Upper lobe of left lung (tissue), 6 donors: ENCODE data around the gene TMEM123. TPM values are rescaled to one million over a fixed set of nuclear protein-coding genes. Genes with fewer than 3 reads are reported as not detected.
"Not testable (repeated sequence)": the region's sequence is repeated elsewhere in the genome, so short reads cannot be mapped to it uniquely, and the experiment has no call there.

ENCODE experiments used
- ATAC-seq, 2 donors: fragments of 200-7000 bp; cut with Tn5 transposase; one replicate each; pipeline ENCODE4 v1.9.1; 2022; ENCODE audit warnings: mild to moderate bottlenecking in 2 of 2, moderate library complexity in 2 of 2; ENCODE audit not compliant: low FRiP score in 2 of 2
- DNase-seq, 2 donors: peaks; one replicate each; pipeline ENCODE4 v3.0.0-alpha.2; 2019 to 2020
- H3K27ac ChIP-seq, 4 donors: fragments of 200-600 bp; sonication (generic); one replicate each; pipeline ENCODE4 v1.5.1; 2016 to 2019
- H3K27me3 ChIP-seq, 4 donors: fragments of 200-600 bp; sonication (generic); one replicate each; pipeline ENCODE4 v1.5.1; 2017 to 2019
- H3K36me3 ChIP-seq, 4 donors: fragments of 200-600 bp; sonication (generic); one replicate each; pipeline ENCODE4 v1.5.1; 2016 to 2019
- H3K4me1 ChIP-seq, 4 donors: fragments of 200-600 bp; sonication (generic); one replicate each; pipeline ENCODE4 v1.5.1; 2018 to 2019
- H3K4me3 ChIP-seq, 4 donors: fragments of 200-600 bp; sonication (generic); one replicate each; pipeline ENCODE4 v1.5.1; 2017 to 2019; ENCODE audit warnings: mild to moderate bottlenecking in 2 of 4, moderate library complexity in 1 of 4
- H3K9me3 ChIP-seq, 4 donors: fragments of 200-600 bp; sonication (generic); one replicate each; pipeline ENCODE4 v1.5.1; 2018 to 2019
- EP300 ChIP-seq, 4 donors: sonication (generic); formaldehyde crosslinking; IDR thresholded peaks; one replicate each; pipeline ENCODE4 v1.5.1; 2017; ENCODE audit warnings: antibody characterized with exemption in 4 of 4, control low read depth in 2 of 4
- POLR2A ChIP-seq, 4 donors: fragments of 450-650 bp; IDR thresholded peaks; one replicate each; pipeline ENCODE4 v1.5.1; 2016 to 2017; ENCODE audit warnings: antibody characterized with exemption in 4 of 4, mild to moderate bottlenecking in 2 of 4
- POLR2AphosphoS5 ChIP-seq, 2 donors: sonication (generic); formaldehyde crosslinking; IDR thresholded peaks; one replicate each; pipeline ENCODE4 v1.5.1; 2017; ENCODE audit warnings: antibody characterized with exemption in 2 of 2
- WGBS, 2 donors: methylation state at CpG; one replicate each; pipeline ENCODE4 v1.1.5; 2017 to 2018; 5-methylcytosine and 5-hydroxymethylcytosine counted together
- total RNA-seq, 6 donors: library from RNA; depleted of rRNA in 4 of 6; stranded (reverse); fragments of >200 nt in 4 of 6; gene quantifications; one replicate each; pipeline versions ENCODE4 v1.1.0 to v1.2.1, GENCODE V29; 2016 to 2021
- TF ChIP-seq, protein P1 (sequence below), 6 experiments: fragments of 450-650 bp in 4 of 6; fragments of 200-600 bp in 2 of 6; sonication (generic) in 2 of 6; IDR thresholded peaks; one replicate each; pipeline ENCODE4 v1.5.1; 2016 to 2019; ENCODE audit warnings: antibody characterized with exemption in 6 of 6
- donor health status: DM: no; HTN: no; CAD: no; lungs with moderate emphysema.
- donor health status: DM: no; HTN: yes; CAD: no; lungs with severe emphysema.

TMEM123 gene
- total RNA-seq, 6 donors from 2014 or later, result 55.5 to 200 (median 121) TPM

DNA sequence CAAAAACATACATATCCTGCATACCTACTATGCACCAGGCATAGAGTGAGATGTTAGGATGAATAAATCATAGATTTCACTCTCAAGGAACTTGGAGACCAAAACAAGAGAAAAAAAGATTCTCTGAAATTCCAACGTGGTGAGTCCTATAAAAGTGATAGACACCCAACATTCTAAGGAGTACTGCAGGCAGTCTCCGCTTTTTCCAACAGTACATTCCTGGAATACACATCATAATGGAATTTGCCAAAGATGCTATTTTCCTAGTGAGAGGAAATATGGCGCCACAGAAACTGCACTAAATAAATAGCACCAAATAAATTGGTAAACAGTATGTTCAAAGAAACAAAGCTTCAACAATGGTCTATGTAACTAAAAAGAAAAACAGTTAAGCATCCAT is 6.0 kb downstream of the TMEM123 start:
- no peak for ATAC-seq
- Histone ChIP-seq H3K4me1 (peaks cover 30 to 38% (median 34%) of the 10 kb centered on the region in 4 donors), H3K9me3 (no peaks in the 10 kb centered on the region), H3K4me3 (no peak overlapping the region), H3K36me3 (peaks cover 0 to 22% (median 0%) of the 10 kb centered on the region in 4 donors), H3K27me3 (no peaks in the 10 kb centered on the region), H3K27ac (no peak overlapping the region)
- TF ChIP-seq EP300 (IDR thresholded peaks at IDR 0.05) (no peak), POLR2A (IDR thresholded peaks at IDR 0.05) (no peak), POLR2AphosphoS5 (IDR thresholded peaks at IDR 0.05) (no peak)
- TF ChIP-seq, protein P1, sequence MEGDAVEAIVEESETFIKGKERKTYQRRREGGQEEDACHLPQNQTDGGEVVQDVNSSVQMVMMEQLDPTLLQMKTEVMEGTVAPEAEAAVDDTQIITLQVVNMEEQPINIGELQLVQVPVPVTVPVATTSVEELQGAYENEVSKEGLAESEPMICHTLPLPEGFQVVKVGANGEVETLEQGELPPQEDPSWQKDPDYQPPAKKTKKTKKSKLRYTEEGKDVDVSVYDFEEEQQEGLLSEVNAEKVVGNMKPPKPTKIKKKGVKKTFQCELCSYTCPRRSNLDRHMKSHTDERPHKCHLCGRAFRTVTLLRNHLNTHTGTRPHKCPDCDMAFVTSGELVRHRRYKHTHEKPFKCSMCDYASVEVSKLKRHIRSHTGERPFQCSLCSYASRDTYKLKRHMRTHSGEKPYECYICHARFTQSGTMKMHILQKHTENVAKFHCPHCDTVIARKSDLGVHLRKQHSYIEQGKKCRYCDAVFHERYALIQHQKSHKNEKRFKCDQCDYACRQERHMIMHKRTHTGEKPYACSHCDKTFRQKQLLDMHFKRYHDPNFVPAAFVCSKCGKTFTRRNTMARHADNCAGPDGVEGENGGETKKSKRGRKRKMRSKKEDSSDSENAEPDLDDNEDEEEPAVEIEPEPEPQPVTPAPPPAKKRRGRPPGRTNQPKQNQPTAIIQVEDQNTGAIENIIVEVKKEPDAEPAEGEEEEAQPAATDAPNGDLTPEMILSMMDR (IDR thresholded peaks at IDR 0.05), result no peak
- 73 to 76% methylated on average over 3 of the region's 3 CpGs for WGBS, 2 donors
- DNase-seq, result no peak

DNA sequence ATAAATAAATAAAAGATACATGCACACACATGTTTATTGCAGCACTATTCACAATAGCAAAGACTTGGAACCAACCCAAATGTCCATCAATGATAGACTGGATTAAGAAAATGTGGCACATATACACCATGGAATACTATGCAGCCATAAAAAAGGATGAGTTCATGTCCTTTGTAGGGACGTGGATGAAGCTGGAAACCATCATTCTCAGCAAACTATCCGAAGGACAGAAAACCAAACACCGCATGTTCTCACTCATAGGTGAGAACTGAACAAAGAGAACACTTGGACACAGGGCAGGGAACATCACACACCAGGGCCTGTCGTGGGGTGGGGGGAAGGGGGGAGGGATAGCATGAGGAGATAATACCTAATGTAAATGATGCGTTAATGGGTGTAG is 7.9 kb downstream of the TMEM123 start:
- Histone ChIP-seq H3K4me1 (peaks cover 12 to 27% (median 24%) of the 10 kb centered on the region in 4 donors), H3K36me3 (peaks cover 0 to 22% (median 0%) of the 10 kb centered on the region in 4 donors)
- WGBS, 2 donors, result 97 to 98% methylated on average over 5 of the region's 5 CpGs
- not testable (repeated sequence) for H3K9me3 ChIP-seq, ATAC-seq, DNase-seq, H3K4me3 ChIP-seq, H3K27ac ChIP-seq, H3K27me3 ChIP-seq

DNA sequence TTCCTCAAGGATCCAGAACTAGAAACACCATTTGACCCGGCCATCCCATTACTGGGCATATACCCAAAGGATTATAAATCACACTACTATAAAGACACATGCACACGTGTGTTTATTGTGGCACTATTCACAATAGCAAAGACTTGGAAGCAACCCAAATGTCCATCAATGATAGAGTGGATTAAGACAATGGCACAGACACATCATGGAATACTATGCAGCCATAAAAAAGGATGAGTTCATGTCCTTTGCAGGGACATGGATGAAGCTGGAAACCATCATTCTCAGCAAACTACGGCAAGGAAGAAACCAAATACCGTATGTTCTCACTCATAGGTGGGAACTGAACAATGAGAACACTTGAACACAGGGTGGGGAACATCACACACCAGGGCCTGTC is 8.4 kb downstream of the TMEM123 start:
- Histone ChIP-seq H3K36me3 (peaks cover 0 to 22% (median 0%) of the 10 kb centered on the region in 4 donors), H3K4me1 (peaks cover 9 to 22% (median 19%) of the 10 kb centered on the region in 4 donors)
- H3K4me3 ChIP-seq, H3K27ac ChIP-seq, ATAC-seq, H3K27me3 ChIP-seq, DNase-seq, H3K9me3 ChIP-seq: not testable (repeated sequence)
- 85 to 91% methylated on average over 4 of the region's 4 CpGs for WGBS, 2 donors

DNA sequence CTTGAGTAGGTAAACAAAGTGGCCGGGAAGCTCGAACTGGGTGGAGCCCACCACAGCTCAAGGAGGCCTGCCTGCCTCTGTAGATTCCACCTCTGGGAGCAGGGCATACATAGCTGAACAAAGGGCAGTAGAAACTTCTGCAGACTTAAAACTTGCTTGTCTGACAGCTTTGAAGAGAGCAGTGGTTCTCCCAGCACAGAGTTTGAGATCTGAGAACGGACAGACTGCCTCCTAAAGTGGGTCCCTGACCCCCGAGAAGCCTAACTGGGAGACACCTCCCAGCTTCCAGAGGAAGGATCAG is 13.6 kb downstream of the TMEM123 start:
- H3K4me3 ChIP-seq, DNase-seq, H3K36me3 ChIP-seq, ATAC-seq, H3K27me3 ChIP-seq, H3K9me3 ChIP-seq: not testable (repeated sequence)
- H3K27ac ChIP-seq, result peak overlapping the region in 1 of 4 donors; percentile 4
- H3K4me1 ChIP-seq, result peaks cover 6 to 15% (median 10%) of the 10 kb centered on the region in 4 donors
- WGBS, 2 donors, result 50 to 58% methylated on average over 3 to 4 of the region's 4 CpGs

DNA sequence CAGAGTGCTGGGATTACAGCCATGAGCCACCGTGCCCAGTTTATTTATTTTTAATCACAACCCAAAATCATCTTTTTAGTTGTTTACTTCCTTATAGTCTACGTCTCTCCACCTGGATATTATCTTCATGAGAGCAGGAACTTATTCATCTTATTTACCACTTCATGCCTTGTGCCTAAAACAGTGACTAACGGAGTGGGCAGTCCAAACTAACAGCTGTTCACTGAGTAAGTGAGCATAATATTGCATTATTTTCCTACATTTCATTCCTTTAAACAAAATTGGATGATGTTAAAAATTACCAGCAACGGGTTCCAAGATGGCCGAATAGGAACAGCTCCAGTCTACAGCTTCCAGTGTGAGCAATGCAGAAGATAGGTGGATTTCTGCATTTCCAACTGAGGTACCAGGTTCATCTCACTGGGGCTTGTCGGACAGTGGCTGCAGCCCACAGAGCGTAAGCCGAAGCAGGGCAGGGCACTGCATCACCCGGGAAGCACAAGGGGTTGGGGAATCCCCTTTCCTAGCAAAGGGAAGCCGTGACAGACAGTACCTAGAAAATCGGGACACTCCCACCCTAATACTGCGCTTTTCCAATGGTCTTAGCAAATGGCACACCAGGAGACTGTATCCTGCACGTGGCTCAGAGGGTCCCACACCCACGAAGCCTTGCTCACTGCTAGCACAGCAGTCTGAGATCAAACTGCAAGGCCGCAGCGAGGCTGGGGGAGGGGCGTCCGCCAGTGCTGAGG is 14.1 kb downstream of the TMEM123 start:
- no peak overlapping the region for H3K4me3 ChIP-seq
- H3K9me3 ChIP-seq, result no peaks in the 10 kb centered on the region
- H3K4me1 ChIP-seq, result peaks cover 6 to 15% (median 10%) of the 10 kb centered on the region in 4 donors
- H3K27ac ChIP-seq, result peak overlapping the region in 1 of 4 donors; percentile 4
- TF ChIP-seq POLR2AphosphoS5 (IDR thresholded peaks at IDR 0.05) (no peak), POLR2A (IDR thresholded peaks at IDR 0.05) (no peak), EP300 (IDR thresholded peaks at IDR 0.05) (no peak)
- TF ChIP-seq, protein P1 (IDR thresholded peaks at IDR 0.05), result no peak
- H3K36me3 ChIP-seq, result peaks cover 0 to 5% (median 0%) of the 10 kb centered on the region in 4 donors
- DNase-seq (peak; percentile 42 to 78), ATAC-seq (no peak)
- H3K27me3 ChIP-seq, result no peaks in the 10 kb centered on the region
- WGBS, 2 donors, result 71 to 83% methylated on average over 18 of the region's 18 CpGs

DNA sequence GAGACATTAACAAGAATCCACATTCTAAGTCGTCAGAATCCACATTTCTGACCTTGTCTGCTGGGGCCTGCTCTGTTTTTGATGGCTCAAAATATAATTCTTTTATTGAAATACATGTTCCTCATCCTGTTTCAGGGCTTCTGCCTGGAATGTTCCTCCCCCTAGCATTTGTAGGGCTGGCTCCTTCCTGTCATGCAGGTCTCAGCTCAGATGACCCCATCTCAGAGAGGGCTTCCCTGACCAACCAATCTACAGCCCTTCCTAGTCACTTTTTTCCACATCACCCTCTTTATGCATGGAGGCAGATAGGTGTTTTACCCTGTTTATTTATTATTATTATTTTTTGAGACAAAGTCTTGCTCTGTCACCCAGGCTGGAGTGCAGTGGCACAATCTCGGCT is 14.8 kb downstream of the TMEM123 start:
- Histone ChIP-seq H3K9me3 (peaks cover 0 to under 1% (median 0%) of the 10 kb centered on the region in 4 donors), H3K36me3 (peaks cover 0 to 5% (median 1%) of the 10 kb centered on the region in 4 donors), H3K4me3 (no peak overlapping the region), H3K4me1 (peaks cover 6 to 15% (median 10%) of the 10 kb centered on the region in 4 donors), H3K27me3 (no peaks in the 10 kb centered on the region), H3K27ac (no peak overlapping the region)
- WGBS, 2 donors, result 79 to 87% methylated on average over 2 of the region's 2 CpGs
- no peak for DNase-seq
- ATAC-seq, result no peak
- TF ChIP-seq POLR2A (IDR thresholded peaks at IDR 0.05), result no peak
- TF ChIP-seq, protein P1 (IDR thresholded peaks at IDR 0.05), result no peak
- no peak for TF ChIP-seq POLR2AphosphoS5 (IDR thresholded peaks at IDR 0.05)
- no peak for TF ChIP-seq EP300 (IDR thresholded peaks at IDR 0.05)
